Measurements from ENCODE around the gene PITX2. TPM values are rescaled to one million over a fixed set of nuclear protein-coding genes. Genes with fewer than 3 reads are reported as not detected.

PITX2 gene
- total RNA-seq, 1 experiment from 2014 or later: 8.3 TPM

DNA sequence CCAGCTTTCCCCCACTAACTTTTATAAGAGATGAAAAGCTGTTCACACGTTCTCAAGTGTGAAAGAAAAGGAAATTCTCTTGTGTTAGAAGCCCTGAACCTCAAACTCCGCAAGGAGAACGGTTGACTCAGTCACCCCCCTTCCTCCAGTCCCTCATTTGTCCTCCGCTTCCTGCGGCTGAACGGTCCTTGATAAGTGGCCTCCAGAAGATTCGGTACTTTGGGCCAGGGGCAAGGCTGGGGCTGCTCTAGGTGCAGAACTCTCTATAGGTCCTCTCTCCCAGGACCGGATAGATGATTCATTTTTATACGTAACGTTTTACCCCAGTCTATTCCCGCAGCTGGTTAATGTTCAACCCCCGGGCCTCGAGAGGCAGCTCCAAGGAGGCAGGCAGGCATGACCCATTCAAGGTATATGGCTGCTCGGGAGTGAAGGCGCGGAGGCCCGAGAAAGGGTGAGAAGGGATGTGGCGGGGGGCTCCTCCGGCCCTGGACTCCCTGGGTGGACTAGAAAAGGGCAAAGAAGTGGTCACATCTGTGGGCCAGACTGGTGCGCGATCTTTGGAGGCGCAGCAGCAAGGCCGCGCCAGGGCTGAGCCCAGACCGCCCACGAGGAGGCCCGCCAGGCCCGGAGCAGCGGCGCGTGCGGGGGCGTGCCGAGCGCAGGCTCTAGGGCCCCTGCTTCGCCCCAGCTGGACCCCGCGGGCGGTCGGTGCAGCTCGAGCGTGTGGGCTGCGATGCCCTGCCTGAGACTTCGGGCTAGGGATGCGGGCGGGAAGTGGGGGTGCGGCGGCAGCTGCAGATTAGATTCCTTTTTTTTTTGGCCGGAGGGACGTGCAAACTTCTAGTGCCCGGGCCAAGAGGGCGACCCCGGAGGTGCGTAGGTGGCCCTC is 11.7 kb downstream of the PITX2 start:
- no peaks in the 10 kb centered on the region for H3K9me2 ChIP-seq (ENCODE audit: insufficient read depth)
- H3K27ac ChIP-seq (ENCODE audit: low read depth, low read length): no peak overlapping the region
- DNase-seq (ENCODE audit: low read depth, low spot score) (no peak), ATAC-seq (no peak)
- no peak overlapping the region for H3K4me3 ChIP-seq (replicated peaks in 1 of 2; ENCODE audit: low read depth in 1 of 2, low read length in 2 of 2)
- H3K9ac ChIP-seq (ENCODE audit: low read length): no peak overlapping the region
- H4K20me1 ChIP-seq (ENCODE audit: insufficient read depth): no peaks in the 10 kb centered on the region
- ChIA-PET POLR2A (no interaction called here), CTCF (no interaction called here), RAD21 (ENCODE audit: low non-redundant PET in 1 of 2, low total read pairs in 2 of 2, uncharacterized antibody in 2 of 2, unreplicated experiment in 2 of 2) (no interaction called here)
- no peak overlapping the region for H3K4me2 ChIP-seq (ENCODE audit: low read length)
- BruUV-seq (replicated peaks): no TSS peak
- intact Hi-C loops (cut with micrococcal nuclease): no loop called here
- TF ChIP-seq EZH2 (IDR thresholded peaks at IDR 0.05) (no peak), EZH2phosphoT487 (IDR thresholded peaks at IDR 0.05; ENCODE audit: borderline replicate concordance) (no peak), ZNF274 (IDR thresholded peaks at IDR 0.05; ENCODE audit: low read depth, low read length) (no peak)
- H3K27me3 ChIP-seq (ENCODE audit: insufficient read depth, low read length): no peaks in the 10 kb centered on the region
- no peaks in the 10 kb centered on the region for H3K79me2 ChIP-seq (ENCODE audit: insufficient read depth, low read length)
- H3K9me3 ChIP-seq (ENCODE audit: control insufficient read depth in 1 of 2, insufficient read depth in 1 of 2, low read depth in 1 of 2, low read length in 2 of 2): no peaks in the 10 kb centered on the region
- H3K36me3 ChIP-seq (ENCODE audit: control insufficient read depth in 1 of 2, insufficient read depth in 2 of 2, low read length in 2 of 2): no peaks in the 10 kb centered on the region
- H2AFZ ChIP-seq (ENCODE audit: low read depth, low read length, poor library complexity, severe bottlenecking): no peak overlapping the region
- peaks cover 10 to 21% of the 10 kb centered on the region in 2 experiments; a peak in 3 of 4 replicates for H3K4me1 ChIP-seq (ENCODE audit: control insufficient read depth in 1 of 2, insufficient read depth in 2 of 2, low read length in 2 of 2)

DNA sequence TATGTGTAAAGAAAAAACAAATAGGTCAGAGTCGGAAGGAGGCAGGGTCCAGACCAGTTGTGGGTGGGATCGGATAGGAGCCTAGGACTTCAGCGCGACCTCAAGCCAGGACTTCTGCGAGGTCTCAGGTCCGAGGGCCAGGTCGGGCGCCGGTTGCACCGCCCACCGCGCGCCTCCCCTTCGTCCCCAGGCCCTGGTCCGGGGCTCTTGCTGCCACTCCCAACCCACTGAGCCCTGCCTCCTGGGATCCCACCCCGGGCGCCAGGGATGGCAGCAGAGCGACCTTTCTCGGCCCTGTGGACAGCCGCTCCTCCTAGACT is 12.3 kb downstream of the PITX2 start:
- Histone ChIP-seq H3K4me1 (ENCODE audit: control insufficient read depth in 1 of 2, insufficient read depth in 2 of 2, low read length in 2 of 2) (peaks cover 10 to 21% of the 10 kb centered on the region in 2 experiments; a peak in 3 of 4 replicates), H3K27me3 (ENCODE audit: insufficient read depth, low read length) (no peaks in the 10 kb centered on the region), H4K20me1 (ENCODE audit: insufficient read depth) (no peaks in the 10 kb centered on the region), H3K9me3 (ENCODE audit: control insufficient read depth in 1 of 2, insufficient read depth in 1 of 2, low read depth in 1 of 2, low read length in 2 of 2) (no peaks in the 10 kb centered on the region), H2AFZ (ENCODE audit: low read depth, low read length, poor library complexity, severe bottlenecking) (no peak overlapping the region), H3K9me2 (ENCODE audit: insufficient read depth) (no peaks in the 10 kb centered on the region), H3K4me2 (ENCODE audit: low read length) (no peak overlapping the region), H3K9ac (ENCODE audit: low read length) (no peak overlapping the region), H3K27ac (ENCODE audit: low read depth, low read length) (no peak overlapping the region), H3K79me2 (ENCODE audit: insufficient read depth, low read length) (no peaks in the 10 kb centered on the region), H3K36me3 (ENCODE audit: control insufficient read depth in 1 of 2, insufficient read depth in 2 of 2, low read length in 2 of 2) (no peaks in the 10 kb centered on the region), H3K4me3 (replicated peaks in 1 of 2; ENCODE audit: low read depth in 1 of 2, low read length in 2 of 2) (no peak overlapping the region)
- BruUV-seq (replicated peaks): no TSS peak
- ChIA-PET RAD21 (ENCODE audit: low non-redundant PET in 1 of 2, low total read pairs in 2 of 2, uncharacterized antibody in 2 of 2, unreplicated experiment in 2 of 2) (no interaction called here), CTCF (no interaction called here), POLR2A (no interaction called here)
- TF ChIP-seq CBX3 (IDR thresholded peaks at IDR 0.05; ENCODE audit: low read depth) (no peak), ELF1 (IDR thresholded peaks at IDR 0.05; ENCODE audit: borderline replicate concordance, low read depth) (no peak), SIN3A (IDR thresholded peaks at IDR 0.05; ENCODE audit: low read depth) (no peak), ZNF274 (IDR thresholded peaks at IDR 0.05; ENCODE audit: low read depth, low read length) (no peak), EGR1 (IDR thresholded peaks at IDR 0.05; ENCODE audit: low read depth) (no peak), POLR2A (IDR thresholded peaks at IDR 0.05; ENCODE audit: borderline replicate concordance, extremely low read depth, insufficient read depth, insufficient read length) (no peak), JUND (IDR thresholded peaks at IDR 0.05) (no peak)
- intact Hi-C loops (cut with micrococcal nuclease): no loop called here
- no peak for ATAC-seq
- DNase-seq (ENCODE audit: low read depth, low spot score): no peak

All from HCT116 (cell line).